ENCODE results near the gene TRIM27.

DNA sequence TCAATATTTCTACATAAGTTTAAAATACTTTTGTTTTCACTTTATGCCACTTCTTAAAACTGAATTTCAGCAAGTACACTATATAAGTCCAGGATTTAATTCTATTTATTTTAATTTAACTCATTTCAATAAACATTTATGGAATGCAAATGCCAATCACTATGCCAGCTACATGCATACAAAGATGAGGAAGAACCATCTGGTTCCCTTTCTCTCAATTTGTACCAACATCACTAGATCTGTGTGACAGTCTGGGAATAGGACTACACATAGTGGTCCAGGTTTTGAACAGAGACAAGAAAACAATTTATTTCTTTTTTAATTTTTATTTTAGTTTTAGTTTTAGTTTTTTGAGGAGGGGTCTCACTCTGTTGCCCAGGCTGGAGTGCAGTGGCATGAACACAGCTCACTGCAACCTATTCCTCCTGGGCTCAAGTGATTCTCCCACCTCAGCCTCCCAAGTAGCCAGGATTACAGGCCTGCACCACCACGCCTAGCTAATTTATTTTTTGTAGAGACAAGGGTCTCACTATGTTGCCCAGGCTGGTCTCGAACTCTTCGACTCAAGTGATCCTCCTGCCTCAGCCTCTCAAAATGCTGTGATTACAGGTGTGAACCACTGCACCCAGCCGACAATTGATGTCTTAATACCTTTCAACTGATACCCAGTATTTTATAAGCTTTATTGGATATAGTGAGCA is 35.8 kb downstream of the TRIM27 start:
- TF ChIP-seq, protein P1, sequence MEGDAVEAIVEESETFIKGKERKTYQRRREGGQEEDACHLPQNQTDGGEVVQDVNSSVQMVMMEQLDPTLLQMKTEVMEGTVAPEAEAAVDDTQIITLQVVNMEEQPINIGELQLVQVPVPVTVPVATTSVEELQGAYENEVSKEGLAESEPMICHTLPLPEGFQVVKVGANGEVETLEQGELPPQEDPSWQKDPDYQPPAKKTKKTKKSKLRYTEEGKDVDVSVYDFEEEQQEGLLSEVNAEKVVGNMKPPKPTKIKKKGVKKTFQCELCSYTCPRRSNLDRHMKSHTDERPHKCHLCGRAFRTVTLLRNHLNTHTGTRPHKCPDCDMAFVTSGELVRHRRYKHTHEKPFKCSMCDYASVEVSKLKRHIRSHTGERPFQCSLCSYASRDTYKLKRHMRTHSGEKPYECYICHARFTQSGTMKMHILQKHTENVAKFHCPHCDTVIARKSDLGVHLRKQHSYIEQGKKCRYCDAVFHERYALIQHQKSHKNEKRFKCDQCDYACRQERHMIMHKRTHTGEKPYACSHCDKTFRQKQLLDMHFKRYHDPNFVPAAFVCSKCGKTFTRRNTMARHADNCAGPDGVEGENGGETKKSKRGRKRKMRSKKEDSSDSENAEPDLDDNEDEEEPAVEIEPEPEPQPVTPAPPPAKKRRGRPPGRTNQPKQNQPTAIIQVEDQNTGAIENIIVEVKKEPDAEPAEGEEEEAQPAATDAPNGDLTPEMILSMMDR (IDR thresholded peaks at IDR 0.05; ENCODE audit: insufficient read depth, low read depth, low read length) = no peak
- TF ChIP-seq EZH2 (IDR thresholded peaks at IDR 0.05; ENCODE audit: insufficient read depth, low read length) = no peak
